ENCODE data around the gene TXLNG.
A peak's percentile ranks its signal among the peaks of the same experiment; 100 is the strongest.
"Not testable (repeated sequence)": the region's sequence is repeated elsewhere in the genome, so short reads cannot be mapped to it uniquely, and the experiment has no call there.

Gene TXLNG

GRCh38 chrX:16839219-16839851 is 53.1 kb downstream of the TXLNG start:
- no peak for DNase-seq

GRCh38 chrX:16839852-16840460 is 53.7 kb downstream of the TXLNG start:
- no peak for DNase-seq

- no peak for DNase-seq
Observed at GRCh38 chrX:16842684-16843083, 56.4 kb downstream of the TXLNG start.

- no peak for DNase-seq
Observed at GRCh38 chrX:16843208-16843909, 57.1 kb downstream of the TXLNG start.

- no peak for DNase-seq
Observed at GRCh38 chrX:16845686-16846085, 59.4 kb downstream of the TXLNG start.

- no peak for DNase-seq
Observed at GRCh38 chrX:16848541-16848940, 62.3 kb downstream of the TXLNG start.

- no peak for DNase-seq
Observed at GRCh38 chrX:16851421-16851820, 65.2 kb downstream of the TXLNG start.

GRCh38 chrX:16851827-16852226 is 65.6 kb downstream of the TXLNG start:
- no peak for DNase-seq

GRCh38 chrX:16852617-16853179 is 66.4 kb downstream of the TXLNG start:
- no peak for DNase-seq

- no peak for DNase-seq
Observed at GRCh38 chrX:16853537-16853936, 67.3 kb downstream of the TXLNG start.

- no peak for DNase-seq
Observed at GRCh38 chrX:16855363-16856075, 69.3 kb downstream of the TXLNG start.

GRCh38 chrX:16856076-16856404 is 69.8 kb downstream of the TXLNG start:
- not testable (repeated sequence) for DNase-seq

GRCh38 chrX:16856744-16857143 is 70.5 kb downstream of the TXLNG start:
- DNase-seq: no peak

- DNase-seq: no peak
Observed at GRCh38 chrX:16862829-16863228, 76.6 kb downstream of the TXLNG start.

- no peak for DNase-seq
Observed at GRCh38 chrX:16867947-16868346, 81.7 kb downstream of the TXLNG start.

- DNase-seq: no peak
Observed at GRCh38 chrX:16868920-16869319, 82.7 kb downstream of the TXLNG start.

- DNase-seq: no peak
Observed at GRCh38 chrX:16869393-16870094, 83.3 kb downstream of the TXLNG start.

- DNase-seq: peak; percentile 80 to 90
Observed at GRCh38 chrX:16870095-16870861, 84.0 kb downstream of the TXLNG start, which contains the start of gene RBBP7. Gene RBBP7 (minus strand): TSS chrX:16870362. CDS start chrX:16870053, 309 bp downstream.

- peak in 1 of 2 donors; percentile 56 for DNase-seq
Observed at GRCh38 chrX:16870862-16871815, 84.9 kb downstream of the TXLNG start.

- no peak for DNase-seq
Observed at GRCh38 chrX:16873106-16873505, 86.8 kb downstream of the TXLNG start.
